PC-9 (cell line): ENCODE data around the gene EXOC4. TPM values are rescaled to one million over a fixed set of nuclear protein-coding genes. Genes with fewer than 3 reads are reported as not detected.

Experiments
- BruUV-seq: library from RNA; stranded (reverse); fragments of 400-500 nt; replicated peaks from 2 replicates; lab custom pipeline; 2021; lab: Mats Ljungman, UMichigan
- CTCF ChIA-PET: fragments of 300-600 bp; sonication (Branson Sonifier 250); formaldehyde crosslinking; loops from one replicate; lab custom pipeline; 2022; ENCODE audit warnings: antibody characterized with exemption; lab: Charles Lee
- POLR2A ChIA-PET: fragments of 300-600 bp; sonication (Branson Sonifier 250); formaldehyde crosslinking; loops from one replicate; lab custom pipeline; 2022; ENCODE audit warnings: antibody characterized with exemption; ENCODE audit not compliant: unreplicated experiment; lab: Charles Lee
- DNase-seq, 2 experiments: peaks; one replicate each; pipeline versions ENCODE4 v3.0.0 to v3.0.0-alpha.2; 2015 to 2022; ENCODE audit warnings: mixed read lengths in 1 of 2
- H2AFZ ChIP-seq: fragments of 200-600 bp; sonication (generic); 2 replicates; pipeline ENCODE4 v1.8.1; 2017; ENCODE audit warnings: antibody characterized with exemption
- H3F3A ChIP-seq: fragments of 200-600 bp; sonication (generic); 2 replicates; pipeline ENCODE4 v1.8.1; 2017; ENCODE audit warnings: antibody characterized with exemption, mild to moderate bottlenecking, low read depth; ENCODE audit not compliant: insufficient read depth
- H3K27ac ChIP-seq: fragments of 200-600 bp; sonication (generic); 2 replicates; pipeline ENCODE4 v1.6.1; 2016; ENCODE audit warnings: mixed run types
- H3K27me3 ChIP-seq: fragments of 200-600 bp; sonication (generic); 2 replicates; pipeline ENCODE4 v1.6.1; 2016; ENCODE audit warnings: low read depth, mixed run types; ENCODE audit not compliant: insufficient read depth
- H3K36me3 ChIP-seq: fragments of 200-600 bp; sonication (generic); 2 replicates; pipeline ENCODE4 v1.6.1; 2016; ENCODE audit warnings: low read depth, mixed run types
- H3K4me1 ChIP-seq: fragments of 200-600 bp; sonication (generic); replicated peaks from 2 replicates; pipeline ENCODE4 v1.6.1; 2016; ENCODE audit warnings: mixed run types; ENCODE audit not compliant: insufficient read depth
- H3K4me2 ChIP-seq: fragments of 200-600 bp; sonication (generic); 2 replicates; pipeline ENCODE4 v1.6.1; 2017; ENCODE audit warnings: mixed run types
- H3K4me3 ChIP-seq: fragments of 200-600 bp; sonication (generic); 2 replicates; pipeline ENCODE4 v1.6.1; 2016; ENCODE audit warnings: mixed run types
- H3K79me2 ChIP-seq: fragments of 200-600 bp; sonication (generic); 2 replicates; pipeline ENCODE4 v1.6.1; 2017; ENCODE audit warnings: low read depth, mixed run types
- H3K9me2 ChIP-seq: fragments of 200-600 bp; sonication (generic); 2 replicates; pipeline ENCODE4 v1.8.1; 2017; ENCODE audit warnings: mild to moderate bottlenecking; ENCODE audit not compliant: insufficient read depth
- H3K9me3 ChIP-seq: fragments of 200-600 bp; sonication (generic); 2 replicates; pipeline ENCODE4 v1.8.1; 2016; ENCODE audit warnings: low read depth; ENCODE audit not compliant: insufficient read depth
- H4K20me1 ChIP-seq: fragments of 200-600 bp; sonication (generic); 2 replicates; pipeline ENCODE4 v1.8.1; 2017; ENCODE audit not compliant: insufficient read depth
- CTCF ChIP-seq: fragments of 200-600 bp; sonication (generic); conservative IDR thresholded peaks from 2 replicates; pipeline ENCODE4 v1.6.1; 2017; ENCODE audit warnings: mixed run types, antibody characterized with exemption, mild to moderate bottlenecking, moderate library complexity
- EZH2 ChIP-seq: fragments of 200-600 bp; sonication (generic); IDR thresholded peaks from 2 replicates; pipeline ENCODE4 v1.8.0; 2017; ENCODE audit warnings: antibody characterized with exemption, low read depth
- intact Hi-C: fragments of 100-400 bp; cut with micrococcal nuclease; formaldehyde crosslinking; loops from one replicate; pipeline ENCODE4 v1.10.0; 2022; ENCODE audit not compliant: unreplicated experiment
- total RNA-seq: library from RNA; stranded (reverse); gene quantifications from 2 replicates; pipeline ENCODE4 v1.2.3, GENCODE V29; 2021

The EXOC4 gene
- total RNA-seq, 1 experiment from 2014 or later: 101 TPM

- H3K9me3 ChIP-seq: no peaks in the 10 kb centered on the region
- no peak for TF ChIP-seq CTCF
- intact Hi-C loops: no loop called here
- no peaks in the 10 kb centered on the region for H3F3A ChIP-seq
- DNase-seq: no peak
- no peaks in the 10 kb centered on the region for H3K4me1 ChIP-seq
- ChIA-PET CTCF (no interaction called here), POLR2A (no interaction called here)
- H4K20me1 ChIP-seq: no peaks in the 10 kb centered on the region
- H3K4me2 ChIP-seq: no peak overlapping the region
- H3K4me3 ChIP-seq: no peak overlapping the region
- no peaks in the 10 kb centered on the region for H3K9me2 ChIP-seq
- H3K27me3 ChIP-seq: no peaks in the 10 kb centered on the region
- H3K36me3 ChIP-seq: no peaks in the 10 kb centered on the region
- H2AFZ ChIP-seq: no peak overlapping the region
- H3K27ac ChIP-seq: no peak overlapping the region
- no peaks in the 10 kb centered on the region for H3K79me2 ChIP-seq
- BruUV-seq: no TSS peak
Measured at GRCh38 chr7:133481676-133482075, 228.8 kb downstream of the EXOC4 start.

- Histone ChIP-seq H3K36me3 (no peaks in the 10 kb centered on the region), H3K4me1 (no peaks in the 10 kb centered on the region), H3F3A (no peaks in the 10 kb centered on the region), H3K79me2 (no peaks in the 10 kb centered on the region), H3K27me3 (no peaks in the 10 kb centered on the region), H2AFZ (no peak overlapping the region), H4K20me1 (no peaks in the 10 kb centered on the region), H3K9me3 (no peaks in the 10 kb centered on the region), H3K4me2 (no peak overlapping the region), H3K9me2 (no peaks in the 10 kb centered on the region), H3K4me3 (no peak overlapping the region), H3K27ac (no peak overlapping the region)
- no TSS peak for BruUV-seq
- TF ChIP-seq EZH2 (no peak), CTCF (no peak)
- POLR2A ChIA-PET: no interaction called here
- DNase-seq: no peak
- intact Hi-C loops: no loop called here
- CTCF ChIA-PET: no interaction called here
Measured at GRCh38 chr7:133482599-133482998, 229.7 kb downstream of the EXOC4 start.

- Histone ChIP-seq H3K4me2 (no peak overlapping the region), H3K4me3 (no peak overlapping the region), H3K4me1 (no peaks in the 10 kb centered on the region), H3K9me3 (no peaks in the 10 kb centered on the region), H3K36me3 (no peaks in the 10 kb centered on the region), H3K27ac (no peak overlapping the region), H4K20me1 (no peaks in the 10 kb centered on the region), H3K79me2 (no peaks in the 10 kb centered on the region), H3K9me2 (no peaks in the 10 kb centered on the region), H2AFZ (no peak overlapping the region), H3F3A (no peaks in the 10 kb centered on the region), H3K27me3 (no peaks in the 10 kb centered on the region)
- intact Hi-C loops: no loop called here
- ChIA-PET POLR2A (interaction anchor here (0.6 kb wide), 1 partner anchor 8 kb away, joined by 4 read pairs; no protein-coding TSS in a partner anchor), CTCF (no interaction called here)
- DNase-seq: no peak
- BruUV-seq: no TSS peak
- TF ChIP-seq CTCF: no peak
- TF ChIP-seq EZH2: no peak
Measured at GRCh38 chr7:133484086-133484485, 231.2 kb downstream of the EXOC4 start.
